ENCODE data around the gene DEFB126.

The DEFB126 gene

GRCh38 chr20:112396-112795 is 30.0 kb upstream of the DEFB126 start:
- TF ChIP-seq CEBPB (IDR thresholded peaks at IDR 0.05) (no peak), TCF12 (IDR thresholded peaks at IDR 0.05; ENCODE audit: low read depth) (no peak), FOXM1 (IDR thresholded peaks at IDR 0.05; ENCODE audit: borderline replicate concordance, low read depth) (no peak), TEAD4 (IDR thresholded peaks at IDR 0.05) (no peak), MAX (IDR thresholded peaks at IDR 0.05) (no peak), CREB1 (IDR thresholded peaks at IDR 0.05; ENCODE audit: low read depth) (no peak), REST (IDR thresholded peaks at IDR 0.05; ENCODE audit: low read depth) (no peak), USF1 (IDR thresholded peaks at IDR 0.05) (no peak)

- TF ChIP-seq RAD21 (IDR thresholded peaks at IDR 0.05; ENCODE audit: low read depth) (no peak), EP300 (IDR thresholded peaks at IDR 0.05; ENCODE audit: borderline replicate concordance) (no peak), TAF1 (IDR thresholded peaks at IDR 0.05; ENCODE audit: low read depth) (no peak), FOXM1 (IDR thresholded peaks at IDR 0.05; ENCODE audit: borderline replicate concordance, low read depth) (no peak)
These were observed 24.9 kb upstream of the DEFB126 start for GRCh38 chr20:117518-117917.

- peak; percentile 40; the same call in 1 of the 2 replicates for TF ChIP-seq YY1 (IDR thresholded peaks at IDR 0.05; ENCODE audit: low read depth)
These were observed 12.5 kb upstream of the DEFB126 start for GRCh38 chr20:129786-130323.

GRCh38 chr20:137668-138490 is 4.5 kb upstream of the DEFB126 start:
- TF ChIP-seq TCF12 (IDR thresholded peaks at IDR 0.05; ENCODE audit: low read depth) (no peak), RAD21 (IDR thresholded peaks at IDR 0.05; ENCODE audit: low read depth) (peak; percentile 34; the same call in 1 of the 2 replicates), EGR1 (IDR thresholded peaks at IDR 0.05) (no peak)

GRCh38 chr20:145877-146276 is 3.5 kb downstream of the DEFB126 start:
- TF ChIP-seq REST (IDR thresholded peaks at IDR 0.05; ENCODE audit: low read depth) (no peak), USF1 (IDR thresholded peaks at IDR 0.05) (no peak)

GRCh38 chr20:152131-152530 is 9.7 kb downstream of the DEFB126 start:
- TF ChIP-seq EGR1 (IDR thresholded peaks at IDR 0.05) (no peak), TAF1 (IDR thresholded peaks at IDR 0.05; ENCODE audit: low read depth) (no peak), ZBTB7A (IDR thresholded peaks at IDR 0.05; ENCODE audit: low read depth) (no peak), EP300 (IDR thresholded peaks at IDR 0.05; ENCODE audit: borderline replicate concordance) (no peak), FOXM1 (IDR thresholded peaks at IDR 0.05; ENCODE audit: borderline replicate concordance, low read depth) (no peak), RAD21 (IDR thresholded peaks at IDR 0.05; ENCODE audit: low read depth) (no peak), TEAD4 (IDR thresholded peaks at IDR 0.05) (no peak), REST (IDR thresholded peaks at IDR 0.05; ENCODE audit: low read depth) (no peak), CEBPB (IDR thresholded peaks at IDR 0.05) (no peak), USF1 (IDR thresholded peaks at IDR 0.05) (no peak), TCF12 (IDR thresholded peaks at IDR 0.05; ENCODE audit: low read depth) (no peak), CREB1 (IDR thresholded peaks at IDR 0.05; ENCODE audit: low read depth) (no peak), YY1 (IDR thresholded peaks at IDR 0.05; ENCODE audit: low read depth) (no peak), MAX (IDR thresholded peaks at IDR 0.05) (no peak), NFIC (IDR thresholded peaks at IDR 0.05) (no peak)

All from Ishikawa (cell line).